GM10847 (cell line): ENCODE results near the gene NLRP9.
"Not testable (repeated sequence)": the region's sequence is repeated elsewhere in the genome, so short reads cannot be mapped to it uniquely, and the experiment has no call there.

ENCODE experiments used
- POLR2A ChIP-seq: IDR thresholded peaks from 2 replicates; pipeline ENCODE4 v1.6.1; 2011; ENCODE audit not compliant: insufficient read length; ENCODE audit errors: extremely low read depth

Gene NLRP9

DNA sequence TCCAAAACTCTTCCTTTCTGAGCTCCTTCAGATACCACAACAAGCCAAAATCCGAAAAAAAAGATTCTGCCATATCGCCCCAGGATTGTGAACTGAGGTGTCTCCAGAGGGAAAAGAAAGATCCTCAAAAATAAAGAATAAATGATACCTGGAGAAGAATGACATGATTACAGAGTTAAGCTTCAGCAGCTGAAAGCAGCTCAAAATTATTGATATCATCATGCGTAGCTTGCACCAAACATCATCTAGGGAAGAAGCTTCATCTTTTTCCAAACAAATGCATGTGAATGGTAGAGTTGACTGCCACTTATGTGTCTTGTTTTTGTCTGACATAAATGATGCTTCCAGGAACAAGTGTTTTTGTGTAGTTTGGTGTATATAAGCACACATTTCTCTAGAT, at the start of gene NLRP9:
TSS of gene NLRP9 (minus strand) at position 101 of the 400 bp plus-strand sequence. CDS start at position 73, 28 bp downstream.
- no peak for TF ChIP-seq POLR2A

DNA sequence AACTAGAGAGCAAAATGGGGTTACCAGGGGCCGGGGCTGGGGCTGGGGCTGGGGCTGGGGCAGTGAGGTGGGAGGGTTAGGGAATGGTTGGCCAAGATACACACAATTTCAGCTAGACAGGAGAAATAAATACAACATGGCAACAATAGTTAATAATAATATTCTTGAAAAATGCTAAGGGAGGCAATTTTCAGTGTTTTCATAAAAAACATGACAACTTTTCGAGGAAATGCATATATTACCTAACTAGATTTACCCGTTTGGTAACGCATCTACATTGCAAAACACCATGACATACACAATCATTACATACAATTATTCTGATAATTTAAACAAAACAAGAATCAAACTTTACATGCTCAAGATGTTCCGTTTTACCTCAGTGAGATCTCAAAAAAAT, 42.9 kb upstream of the NLRP9 start:
- no peak for TF ChIP-seq POLR2A

DNA sequence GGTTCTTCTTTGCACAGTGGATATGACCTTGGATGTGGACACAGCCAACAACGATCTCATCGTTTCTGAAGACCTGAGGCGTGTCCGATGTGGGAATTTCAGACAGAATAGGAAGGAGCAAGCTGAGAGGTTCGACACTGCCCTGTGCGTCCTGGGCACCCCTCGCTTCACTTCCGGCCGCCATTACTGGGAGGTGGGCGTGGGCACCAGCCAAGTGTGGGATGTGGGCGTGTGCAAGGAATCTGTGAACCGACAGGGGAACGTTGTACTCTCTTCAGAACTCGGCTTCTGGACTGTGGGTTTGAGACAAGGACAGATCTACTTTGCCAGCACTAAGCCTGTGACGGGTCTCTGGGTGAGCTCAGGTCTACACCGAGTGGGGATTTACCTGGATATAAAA, 40.1 kb upstream of the NLRP9 start:
- no peak for TF ChIP-seq POLR2A

DNA sequence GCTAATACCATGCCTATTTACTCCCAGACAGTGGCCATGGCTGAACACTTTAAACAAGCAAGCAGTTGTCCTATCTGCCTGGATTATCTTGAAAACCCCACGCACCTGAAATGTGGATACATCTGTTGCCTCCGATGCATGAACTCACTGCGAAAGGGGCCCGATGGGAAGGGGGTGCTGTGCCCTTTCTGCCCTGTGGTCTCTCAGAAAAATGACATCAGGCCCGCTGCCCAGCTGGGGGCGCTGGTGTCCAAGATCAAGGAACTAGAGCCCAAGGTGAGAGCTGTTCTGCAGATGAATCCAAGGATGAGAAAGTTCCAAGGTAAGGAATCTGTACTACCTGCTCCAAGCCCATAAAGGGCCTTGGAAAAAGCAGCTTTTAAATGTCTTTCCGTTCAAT, 39.3 kb upstream of the NLRP9 start:
- no peak for TF ChIP-seq POLR2A

DNA sequence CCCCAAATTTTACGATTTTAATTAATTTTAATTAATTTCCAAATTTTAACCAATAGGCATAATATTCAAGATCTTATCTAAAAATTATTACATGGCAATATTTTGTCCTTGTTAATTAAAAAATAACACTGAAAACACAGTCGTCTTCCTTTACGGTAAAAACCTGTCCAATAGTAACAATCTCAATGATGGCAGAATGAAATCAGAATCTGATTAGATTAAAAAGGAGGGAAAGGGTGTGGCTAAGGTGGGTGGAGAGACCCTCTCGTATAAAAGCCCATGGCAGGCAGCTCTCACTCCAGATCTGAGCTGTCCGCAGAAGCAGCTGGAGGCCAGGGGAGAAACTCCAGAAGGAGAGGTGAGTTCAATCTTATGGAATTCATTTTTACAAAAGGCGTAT, 30.6 kb upstream of the NLRP9 start, which contains the start of gene RFPL4AL1:
TSS of gene RFPL4AL1 (plus strand) at position 301 of the 400 bp plus-strand sequence. CDS start 2,687 bp downstream, outside the sequence.
- not testable (repeated sequence) for TF ChIP-seq POLR2A

DNA sequence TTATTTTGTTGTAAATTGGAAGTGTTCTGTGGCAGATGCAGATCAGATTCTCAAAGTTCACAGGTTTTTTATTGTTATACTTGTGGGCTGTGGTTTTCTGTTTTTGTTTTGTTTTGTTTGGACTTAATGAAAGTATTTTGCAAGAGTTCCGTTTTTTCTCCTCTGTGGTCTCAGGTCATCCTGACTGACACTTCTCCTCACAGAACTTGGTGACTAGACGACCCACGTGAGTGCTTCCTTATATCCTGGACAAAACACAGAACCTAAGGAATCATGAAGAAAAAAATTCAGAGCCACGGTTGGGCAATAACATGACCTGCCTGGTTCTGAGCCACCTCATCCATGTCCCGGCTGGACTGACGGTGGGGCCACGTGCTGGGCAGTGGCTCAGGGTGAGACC, 28.3 kb upstream of the NLRP9 start:
- no peak for TF ChIP-seq POLR2A

DNA sequence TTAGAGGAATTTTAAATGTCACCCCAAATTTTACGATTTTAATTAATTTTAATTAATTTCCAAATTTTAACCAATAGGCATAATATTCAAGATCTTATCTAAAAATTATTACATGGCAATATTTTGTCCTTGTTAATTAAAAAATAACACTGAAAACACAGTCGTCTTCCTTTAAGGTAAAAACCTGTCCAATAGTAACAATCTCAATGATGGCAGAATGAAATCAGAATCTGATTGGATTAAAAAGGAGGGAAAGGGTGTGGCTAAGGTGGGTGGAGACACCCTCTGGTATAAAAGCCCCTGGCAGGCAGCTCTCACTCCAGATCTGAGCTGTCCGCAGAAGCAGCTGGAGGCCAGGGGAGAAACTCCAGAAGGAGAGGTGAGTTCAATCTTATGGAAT, 20.6 kb upstream of the NLRP9 start, which contains the start of gene RFPL4A:
TSS of gene RFPL4A (plus strand) at position 301 of the 400 bp plus-strand sequence. CDS start 2,704 bp downstream, outside the sequence.
- TF ChIP-seq POLR2A, result not testable (repeated sequence)

DNA sequence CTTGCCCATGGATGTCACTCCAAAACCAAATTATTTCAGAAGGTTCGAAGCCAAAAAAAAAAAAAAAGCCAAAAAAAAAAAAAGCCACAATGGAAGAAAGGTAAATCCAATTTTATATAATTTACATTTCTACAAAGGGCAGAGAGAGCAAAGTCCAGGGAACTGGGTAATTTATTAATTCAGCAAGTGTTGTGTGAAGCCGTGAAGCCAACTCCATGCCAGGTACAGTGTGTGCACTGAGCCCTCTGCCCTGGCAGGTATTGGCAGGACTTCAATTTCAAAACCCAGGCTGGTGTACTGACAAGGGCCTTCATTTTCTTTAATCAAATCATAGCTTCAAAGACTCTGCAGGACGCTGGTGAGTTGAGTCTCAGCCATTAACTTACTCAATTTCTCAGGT, 15.2 kb upstream of the NLRP9 start:
- TF ChIP-seq POLR2A, result no peak

DNA sequence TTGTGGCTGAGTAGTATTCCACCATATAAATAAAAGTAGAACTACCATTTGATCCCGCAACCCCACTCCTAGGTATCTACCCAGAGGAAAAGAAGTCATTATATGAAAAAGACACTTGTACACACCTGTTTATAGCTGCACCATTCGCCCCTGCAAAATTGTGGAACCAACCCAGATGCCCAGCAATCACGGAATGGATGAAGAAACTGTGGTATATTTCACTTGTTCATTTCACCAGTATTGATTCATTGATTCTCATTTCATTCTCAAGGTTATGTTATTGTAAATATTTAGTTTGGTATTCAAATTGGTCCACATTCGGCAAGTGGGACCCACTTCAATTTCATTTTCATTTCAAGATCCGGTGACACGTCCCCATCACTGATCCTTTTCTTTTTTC, 12.5 kb upstream of the NLRP9 start:
- TF ChIP-seq POLR2A, result no peak

DNA sequence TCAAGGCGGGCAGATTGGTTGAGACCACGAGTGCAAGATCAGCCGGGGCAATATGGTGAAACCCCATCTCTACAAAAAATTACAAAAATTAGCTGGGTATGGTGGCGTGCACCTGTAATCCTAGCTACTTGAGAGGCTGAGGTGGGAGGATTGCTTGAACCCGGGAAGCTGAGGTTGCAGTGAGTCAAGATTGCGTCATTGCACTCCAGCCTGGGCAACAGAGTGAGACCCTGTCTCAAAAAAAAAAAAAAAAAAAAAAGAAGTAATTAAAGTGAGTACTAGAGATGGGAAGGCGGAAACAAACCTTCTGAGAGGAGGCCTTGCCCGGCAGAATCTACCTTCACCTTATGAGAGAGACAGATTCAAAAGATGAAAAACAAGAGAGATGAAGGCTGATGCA, 14.7 kb downstream of the NLRP9 start:
- no peak for TF ChIP-seq POLR2A

DNA sequence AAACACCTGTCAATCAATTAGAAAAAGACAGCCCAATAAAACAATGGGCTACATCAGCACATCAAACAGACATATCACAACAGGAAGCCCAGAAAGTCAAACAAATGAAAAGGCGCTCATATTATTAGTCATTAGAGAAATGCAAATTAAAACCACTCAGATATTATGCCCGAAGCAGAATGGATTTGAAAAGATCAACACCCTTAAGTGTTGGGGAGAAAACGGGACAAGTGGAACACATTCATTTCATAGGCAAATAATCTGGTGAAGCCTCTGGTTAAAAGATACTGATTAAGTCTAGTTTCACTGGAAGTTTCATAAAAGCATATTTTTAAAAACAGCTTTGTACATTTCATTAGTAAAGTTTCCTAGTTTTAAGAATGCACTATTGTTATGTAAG, 17.4 kb downstream of the NLRP9 start:
- no peak for TF ChIP-seq POLR2A

DNA sequence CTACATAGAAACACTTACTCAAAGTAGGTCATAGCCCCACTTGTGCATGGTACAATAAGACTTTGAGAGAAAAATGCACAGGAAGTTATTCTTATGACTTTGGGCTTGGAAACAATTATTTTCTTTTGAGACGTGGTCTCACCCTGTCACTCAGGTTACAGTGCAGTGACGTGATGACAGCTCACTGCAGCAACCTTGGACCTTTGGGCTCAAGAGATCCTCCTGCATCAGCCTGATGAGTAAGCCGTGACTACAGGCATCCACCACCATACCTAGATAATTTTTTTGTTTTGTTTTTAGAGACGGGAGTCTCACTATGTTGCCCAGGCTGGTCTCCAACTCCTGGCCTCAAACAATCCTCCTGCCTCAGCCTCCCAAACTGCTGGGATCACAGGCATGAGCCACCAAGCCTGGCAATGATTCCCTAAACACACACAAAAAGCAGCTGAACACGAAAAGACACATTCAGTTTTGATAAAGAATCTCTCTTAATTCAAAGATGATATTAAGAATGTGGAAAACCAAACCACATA, 17.9 kb downstream of the NLRP9 start:
- no peak for TF ChIP-seq POLR2A

DNA sequence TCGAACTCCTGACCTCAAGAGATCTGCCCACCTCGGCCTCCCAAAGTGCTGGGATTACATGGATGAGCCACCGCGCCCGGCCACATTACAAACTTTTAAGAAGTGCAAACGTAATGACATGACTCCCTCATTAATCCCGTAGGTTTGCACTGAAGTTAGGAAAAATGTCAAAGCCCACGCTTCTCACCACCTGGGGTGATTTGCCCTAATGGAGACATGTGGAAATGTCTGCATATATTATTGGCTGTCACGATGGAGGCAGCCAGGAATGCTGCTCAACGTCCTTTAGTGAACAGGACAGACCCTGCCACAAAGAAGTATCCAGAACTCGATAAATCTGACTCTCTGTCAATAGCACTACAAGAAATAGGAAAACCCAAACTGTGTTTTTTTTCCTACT, 21.0 kb downstream of the NLRP9 start:
- TF ChIP-seq POLR2A, result no peak

DNA sequence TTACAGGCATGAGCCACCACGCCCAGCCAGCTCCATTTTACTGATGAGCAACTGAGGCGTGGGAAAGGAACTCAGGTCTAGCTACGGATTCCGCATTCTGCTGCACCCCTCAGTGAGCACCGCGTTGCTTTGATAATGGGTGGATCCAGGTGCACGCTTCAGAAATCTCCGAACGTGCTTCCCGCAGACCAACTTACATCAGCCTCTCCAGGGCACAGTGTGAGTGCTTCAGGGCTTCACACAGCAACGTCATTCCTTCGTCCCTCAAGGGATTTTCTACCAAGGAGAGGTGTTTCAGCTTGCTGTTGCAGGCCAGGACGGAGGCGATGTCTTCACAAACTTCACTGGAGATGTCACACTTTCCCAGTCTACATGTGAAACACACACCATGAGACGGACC, 21.7 kb downstream of the NLRP9 start:
- TF ChIP-seq POLR2A, result no peak

DNA sequence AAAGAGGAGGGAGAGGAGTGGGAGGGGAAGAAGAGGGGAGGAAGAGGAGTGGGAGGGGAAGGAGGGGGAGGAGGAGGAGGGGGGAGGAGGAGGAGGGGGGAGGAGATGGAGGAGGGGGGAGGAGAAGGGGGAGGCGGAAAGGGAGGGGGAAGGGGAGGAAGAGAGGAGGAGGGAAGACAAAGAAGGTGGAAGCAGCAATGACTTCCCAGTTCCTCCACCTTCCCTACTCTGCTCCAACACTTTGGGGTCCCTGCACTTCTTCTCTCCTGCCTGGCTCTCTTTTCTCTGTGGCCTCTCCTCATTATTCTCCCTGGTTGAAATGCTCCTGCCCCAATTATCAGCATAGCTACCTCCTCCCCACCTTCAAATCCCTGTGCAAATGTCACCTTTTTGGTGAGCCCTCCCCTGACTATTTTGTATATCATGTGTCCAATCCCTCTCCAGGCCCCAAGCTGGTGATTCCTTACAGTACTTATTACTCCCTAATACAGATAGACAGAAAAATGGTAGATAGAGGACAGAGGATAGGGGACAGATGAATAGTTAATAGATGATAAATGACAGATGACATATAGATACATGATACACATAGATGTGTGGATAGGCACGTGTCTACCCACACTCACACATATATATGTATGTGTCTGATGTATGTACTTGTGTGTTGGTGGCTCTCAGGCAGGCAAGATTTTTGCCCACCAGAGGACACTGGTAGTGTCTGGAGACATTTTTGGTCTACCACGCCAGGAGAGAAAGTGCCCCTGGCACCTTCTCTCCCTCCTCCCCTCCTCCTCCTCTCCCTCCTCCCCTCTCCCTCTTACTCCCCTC, 25.2 kb downstream of the NLRP9 start:
- no peak for TF ChIP-seq POLR2A

DNA sequence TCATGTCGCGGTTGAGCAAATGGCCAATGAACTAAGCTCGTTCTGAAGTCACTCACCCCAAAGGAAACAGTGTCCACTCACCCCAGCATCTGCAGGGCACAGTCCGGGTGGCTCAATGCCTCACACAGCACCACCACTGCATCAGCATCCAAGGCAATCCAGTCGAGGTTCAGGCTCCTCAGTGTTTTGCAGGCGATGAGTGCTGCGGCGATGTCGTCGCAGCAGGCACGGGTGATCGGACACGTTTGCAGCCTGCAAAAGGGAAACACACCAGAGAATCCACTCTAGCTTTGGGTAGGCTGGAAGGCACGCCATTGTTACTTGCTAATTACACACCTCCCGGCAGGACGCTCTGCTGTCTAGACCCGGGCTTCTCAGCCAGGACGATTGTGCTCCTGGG, 26.5 kb downstream of the NLRP9 start:
- no peak for TF ChIP-seq POLR2A
